Breast epithelium (tissue), 3 donors: ENCODE measurements around the gene SFXN1.

Experiments
- CTCF ChIP-seq, 3 donors: fragments of 450-650 bp; IDR thresholded peaks; one replicate each; pipeline ENCODE4 v1.5.1; 2016 to 2017; ENCODE audit warnings: antibody characterized with exemption in 3 of 3, mild to moderate bottlenecking in 3 of 3, moderate library complexity in 3 of 3
- POLR2AphosphoS5 ChIP-seq, 3 donors: sonication (generic); formaldehyde crosslinking; IDR thresholded peaks; one replicate each; pipeline ENCODE4 v1.6.1; 2017; ENCODE audit warnings: antibody characterized with exemption in 3 of 3

GRCh38 chr5:175434800-175435199, 43.6 kb upstream of the SFXN1 start:
- TF ChIP-seq CTCF (IDR thresholded peaks at IDR 0.05) (no peak), POLR2AphosphoS5 (IDR thresholded peaks at IDR 0.05) (no peak)
